Measurements from ENCODE around the gene ADPRS.

ADPRS gene

GRCh38 chr1:36087233-36088123, 1.2 kb upstream of the ADPRS start:
- DNase-seq (ENCODE audit: low spot score): no peak

- DNase-seq (ENCODE audit: low spot score): no peak
These were observed 471 bp upstream of the ADPRS start for GRCh38 chr1:36088265-36088576.

- no peak for DNase-seq (ENCODE audit: low spot score)
These were observed 865 bp downstream of the ADPRS start for GRCh38 chr1:36089393-36090121.

GRCh38 chr1:36091141-36091540, 2.4 kb downstream of the ADPRS start:
- DNase-seq (ENCODE audit: low spot score): no peak

- no peak for DNase-seq (ENCODE audit: low spot score)
These were observed 3.0 kb downstream of the ADPRS start for GRCh38 chr1:36091698-36092097.

- DNase-seq (ENCODE audit: low spot score): no peak
These were observed 3.6 kb downstream of the ADPRS start for GRCh38 chr1:36092166-36092797.

- DNase-seq (ENCODE audit: low spot score): no peak
These were observed 4.1 kb downstream of the ADPRS start for GRCh38 chr1:36092798-36093185.

- no peak for DNase-seq (ENCODE audit: low spot score)
These were observed 4.5 kb downstream of the ADPRS start for GRCh38 chr1:36093226-36093625.

GRCh38 chr1:36093929-36094328, 5.2 kb downstream of the ADPRS start:
- no peak for DNase-seq (ENCODE audit: low spot score)

- no peak for DNase-seq (ENCODE audit: low spot score)
These were observed 5.9 kb downstream of the ADPRS start for GRCh38 chr1:36094621-36095061.

- DNase-seq (ENCODE audit: low spot score): no peak
These were observed 7.2 kb downstream of the ADPRS start for GRCh38 chr1:36095760-36096405.

GRCh38 chr1:36096500-36097432, 8.1 kb downstream of the ADPRS start:
- DNase-seq (ENCODE audit: low spot score): no peak

GRCh38 chr1:36097693-36098585, 9.2 kb downstream of the ADPRS start:
- DNase-seq (ENCODE audit: low spot score): no peak

- DNase-seq (ENCODE audit: low spot score): no peak
These were observed 10.1 kb downstream of the ADPRS start for GRCh38 chr1:36098650-36099365.

GRCh38 chr1:36099681-36100341, 11.1 kb downstream of the ADPRS start:
- peak; percentile 80 for DNase-seq (ENCODE audit: low spot score)

- DNase-seq (ENCODE audit: low spot score): no peak
These were observed 11.7 kb downstream of the ADPRS start for GRCh38 chr1:36100376-36100775.

GRCh38 chr1:36101546-36101945, 12.9 kb downstream of the ADPRS start:
- no peak for DNase-seq (ENCODE audit: low spot score)

- DNase-seq (ENCODE audit: low spot score): no peak
These were observed 17.6 kb downstream of the ADPRS start for GRCh38 chr1:36106269-36106668.

- DNase-seq (ENCODE audit: low spot score): no peak
These were observed 18.7 kb downstream of the ADPRS start for GRCh38 chr1:36107394-36107793.

Measured in hematopoietic multipotent progenitor cell treated with erythropoietin and hydrocortisone succinate and interleukin-3 and kit ligand, for 17 days (in vitro differentiated cells).